NCI-H2081 (cell line): ENCODE measurements around the gene C5orf47.

Source experiments
- DNase-seq, 2 experiments: peaks; one replicate each; lab custom pipeline; 2025; lab: John Stamatoyannopoulos, UW

The C5orf47 gene

DNA sequence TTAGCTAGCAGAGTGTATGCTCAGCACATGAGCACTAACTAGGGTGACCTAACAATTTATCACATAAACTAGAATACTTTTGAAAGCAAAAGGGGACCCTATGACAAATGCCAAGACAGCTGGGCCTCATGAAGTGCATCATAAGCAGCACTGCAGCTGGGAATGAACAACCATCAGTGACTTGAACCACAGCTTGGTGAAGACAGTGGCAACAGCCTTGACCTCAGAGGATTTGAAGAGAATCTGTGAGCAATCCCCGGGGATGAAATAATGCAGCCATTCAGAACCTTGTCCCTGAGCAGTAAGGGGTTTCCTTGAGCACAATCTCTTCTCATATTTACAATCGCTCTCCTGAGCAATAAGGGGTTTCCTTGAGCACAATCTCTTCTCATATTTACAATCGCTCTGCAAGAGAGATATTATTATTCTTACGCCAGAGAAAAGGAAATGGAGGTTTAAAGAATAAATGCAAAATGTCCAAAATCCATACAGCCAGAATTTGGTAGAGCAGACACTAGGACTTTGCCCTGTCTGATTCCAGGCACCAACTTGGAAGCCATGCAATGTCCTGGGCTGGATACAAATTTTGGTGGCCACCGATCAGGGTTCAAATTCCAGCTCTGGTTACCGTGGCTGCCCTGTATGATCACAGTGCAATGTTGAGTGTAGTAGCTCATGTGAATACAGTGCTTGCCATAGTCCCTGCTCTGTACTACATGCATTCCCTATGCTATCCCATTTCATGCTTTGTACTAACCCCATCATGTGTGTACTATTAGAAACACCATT lies 55.7 kb downstream of the C5orf47 start:
- DNase-seq, result no peak

DNA sequence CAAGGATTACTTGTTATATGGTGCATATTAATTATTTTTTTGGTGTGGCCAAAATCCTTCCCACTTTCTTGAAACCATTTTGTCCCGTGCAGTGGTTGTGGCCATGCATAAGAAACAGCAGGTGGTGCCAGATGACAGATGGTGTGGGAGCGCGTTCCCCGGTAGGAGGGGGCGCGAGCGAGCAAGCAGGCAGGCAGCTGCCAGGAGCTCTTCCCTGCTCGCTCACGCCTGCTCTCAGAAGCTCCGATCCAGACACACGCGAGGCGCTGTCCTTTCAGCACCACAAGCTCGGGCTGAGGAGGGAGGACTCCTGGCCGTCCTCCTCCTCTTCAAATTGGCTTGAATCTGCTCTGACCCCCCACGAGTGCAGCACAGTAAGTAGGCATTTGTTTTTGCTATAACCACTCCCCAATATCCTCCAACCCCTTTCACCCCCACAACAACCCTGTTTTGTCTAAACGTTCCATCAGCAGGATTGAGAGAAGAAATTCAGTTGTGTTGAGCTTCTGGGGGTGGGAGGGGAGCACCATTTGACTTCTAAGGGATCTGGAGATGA lies 56.6 kb downstream of the C5orf47 start, which contains the start of gene NSG2:
TSS of gene NSG2 (plus strand) at position 237 of the 556 bp plus-strand sequence. CDS start 1,050 bp downstream, outside the sequence.
- peak; percentile 63 to 69 for DNase-seq

DNA sequence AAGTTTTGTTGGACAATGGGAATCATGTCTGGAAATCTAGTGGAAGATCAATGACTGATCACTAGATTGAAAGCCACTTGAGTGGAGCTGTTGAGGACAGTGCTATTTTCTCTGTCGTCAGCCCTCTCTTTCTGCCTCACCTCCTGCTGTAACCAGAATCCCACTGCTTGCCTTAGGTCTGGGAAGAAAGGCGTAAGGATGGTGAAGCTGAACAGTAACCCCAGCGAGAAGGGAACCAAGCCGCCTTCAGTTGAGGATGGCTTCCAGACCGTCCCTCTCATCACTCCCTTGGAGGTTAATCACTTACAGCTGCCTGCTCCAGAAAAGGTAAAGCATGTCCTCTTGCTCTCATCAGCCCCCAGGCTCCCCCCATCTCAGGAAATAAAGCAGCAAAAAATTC lies 57.6 kb downstream of the C5orf47 start:
- no peak for DNase-seq

DNA sequence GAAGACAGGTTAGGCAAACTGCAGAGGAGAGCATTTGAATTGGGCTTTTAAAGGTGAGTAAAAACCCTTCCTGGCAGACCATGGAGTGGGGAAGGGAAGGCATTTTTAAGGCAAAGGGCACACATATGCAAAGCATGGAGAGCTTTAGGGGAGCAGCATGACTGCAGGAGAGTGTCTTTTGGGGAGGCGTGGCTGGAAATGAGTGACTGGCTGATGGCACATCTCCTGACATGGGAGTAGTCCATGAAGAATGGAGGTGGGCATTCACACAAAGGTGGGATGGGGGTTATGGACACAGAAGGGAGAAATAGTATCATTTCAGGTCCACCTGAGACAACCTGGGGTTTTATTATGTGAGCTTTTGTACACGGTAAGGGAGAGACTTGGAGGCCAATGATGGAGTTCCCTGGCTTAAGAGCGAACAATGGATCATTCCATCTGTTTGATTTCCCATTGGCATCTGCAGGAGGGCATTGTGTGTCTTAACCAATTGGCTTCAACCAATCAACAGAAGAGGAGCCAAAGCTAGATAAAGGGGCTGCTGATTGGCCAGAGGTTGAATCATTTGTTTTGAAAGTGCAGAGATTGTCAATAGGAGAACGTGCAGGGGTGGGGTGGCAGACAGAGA lies 58.6 kb downstream of the C5orf47 start:
- no peak for DNase-seq

DNA sequence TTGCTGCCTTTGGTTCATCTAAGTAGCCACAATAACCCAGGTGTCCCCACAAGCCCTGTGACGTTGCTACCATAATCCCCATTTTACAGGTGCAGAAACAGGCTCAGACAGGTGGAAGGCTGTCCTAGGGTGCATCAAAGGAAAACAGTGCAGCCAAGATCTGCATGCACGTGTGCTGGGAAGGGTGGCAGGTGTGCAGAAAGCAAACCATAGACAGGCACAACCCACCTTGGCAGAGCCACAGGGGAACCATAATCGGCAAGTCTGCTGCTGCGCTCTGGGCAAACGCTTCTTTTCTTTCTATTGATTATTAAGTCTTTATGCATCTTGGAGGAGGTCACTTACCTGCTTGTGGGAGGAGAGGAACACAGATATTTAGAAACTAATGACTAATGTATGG lies 63.7 kb downstream of the C5orf47 start:
- no peak for DNase-seq

DNA sequence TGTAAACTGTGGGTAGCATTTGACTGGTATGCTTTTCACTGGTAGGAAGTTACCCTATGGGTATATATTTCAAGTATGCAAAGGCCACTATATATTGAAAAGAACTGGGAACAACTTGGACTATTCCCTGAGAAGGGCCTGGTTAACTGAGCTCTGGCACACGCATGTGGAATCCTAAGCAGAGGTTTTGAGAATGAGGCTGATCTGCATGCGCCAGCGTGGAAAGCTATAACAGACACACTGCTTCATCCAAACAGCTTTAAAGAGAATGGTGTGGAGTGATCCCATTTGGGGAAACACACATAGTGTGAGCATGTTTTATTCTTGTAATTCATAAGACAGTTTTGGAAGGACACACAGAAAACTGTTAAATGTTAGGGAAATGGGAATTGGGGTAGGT lies 64.9 kb downstream of the C5orf47 start:
- no peak for DNase-seq
